HepG2 (cell line): Measurements from ENCODE around the gene PNMA6F. TPM values are rescaled to one million over a fixed set of nuclear protein-coding genes. Genes with fewer than 3 reads are reported as not detected.

ENCODE experiments used
- ATAC-seq: fragments of 200-7000 bp; cut with Tn5 transposase; 3 replicates; pipeline ENCODE4 v1.9.1; 2020; ENCODE audit warnings: mild to moderate bottlenecking, moderate library complexity
- Bru-seq: library from RNA; stranded (reverse); fragments of 400-500 nt; gene quantifications from one replicate; lab custom pipeline; 2021; lab: Mats Ljungman, UMichigan
- BruChase-seq, 2 experiments: library from RNA; stranded (reverse); fragments of 400-500 nt; gene quantifications; one replicate each; lab custom pipeline; 2021; lab: Mats Ljungman, UMichigan
- BruUV-seq: library from RNA; stranded (reverse); fragments of 400-500 nt; replicated peaks from 2 replicates; lab custom pipeline; 2021; lab: Mats Ljungman, UMichigan
- CTCF ChIA-PET: fragments of 300-600 bp; formaldehyde crosslinking; extraction: SDS; loops from one replicate; lab custom pipeline; 2021; ENCODE audit warnings: low total read pairs, inconsistent platforms, low intra/inter-chr PET ratio; lab: Yijun Ruan, JAX
- POLR2A ChIA-PET: fragments of 350-600 bp; sonication (Branson Sonifier 250); formaldehyde crosslinking; loops from one replicate; lab custom pipeline; 2020; ENCODE audit warnings: antibody characterized with exemption, inconsistent platforms; lab: Yijun Ruan, JAX
- DNase-seq: peaks from one replicate; pipeline ENCODE4 v3.0.0-alpha.2; 2015; ENCODE audit warnings: low spot score
- FAIRE-seq: peaks from 3 replicates; lab custom pipeline; 2011; peaks lifted over from hg19 to GRCh38; lab: Jason Lieb, UNC
- H2AFZ ChIP-seq: one replicate; pipeline ENCODE4 v1.6.1; 2011; ENCODE audit warnings: low read length, inconsistent platforms
- H3K27ac ChIP-seq: fragments of 300-600 bp; 3 replicates; pipeline ENCODE4 v1.8.0; 2011; ENCODE audit warnings: mixed run types, mild to moderate bottlenecking, mixed read lengths, low read length, inconsistent platforms; ENCODE audit not compliant: insufficient read depth; ENCODE audit errors: extremely low read length
- H3K27me3 ChIP-seq, 2 experiments: fragments of 200-600 bp in 1 of 2; 2 replicates in 1 of 2; 3 replicates in 1 of 2; pipeline versions ENCODE4 v1.6.0 to v1.8.0; 2011; ENCODE audit warnings: low read length in 2 of 2, mild to moderate bottlenecking in 2 of 2, moderate library complexity in 2 of 2, inconsistent platforms in 1 of 2; ENCODE audit not compliant: insufficient read depth in 2 of 2, control insufficient read depth in 1 of 2
- H3K36me3 ChIP-seq, 2 experiments: fragments of 200-600 bp in 1 of 2; replicated peaks in 1 of 2; 2 replicates in 1 of 2; 3 replicates in 1 of 2; pipeline versions ENCODE4 v1.5.1 to v1.8.0; 2011; ENCODE audit warnings: low read length in 2 of 2, inconsistent platforms in 1 of 2; ENCODE audit not compliant: insufficient read depth in 2 of 2, control insufficient read depth in 1 of 2
- H3K4me1 ChIP-seq: 2 replicates; pipeline ENCODE4 v1.5.1; 2012; ENCODE audit warnings: low read length, inconsistent platforms; ENCODE audit not compliant: insufficient read depth
- H3K4me2 ChIP-seq: 2 replicates; pipeline ENCODE4 v1.6.0; 2011; ENCODE audit warnings: low read depth, low read length, inconsistent platforms
- H3K4me3 ChIP-seq, 3 experiments: fragments of 200-600 bp in 1 of 3; sonication (generic), shearing (Covaris generic) in 1 of 3; replicated peaks in 1 of 3; 2 replicates each; pipeline ENCODE4 v1.5.1; 2011 to 2016; ENCODE audit warnings: low read length in 3 of 3, inconsistent platforms in 2 of 3, low read depth in 2 of 3, mild to moderate bottlenecking in 2 of 3, control low read depth in 1 of 3, mixed read lengths in 1 of 3; ENCODE audit not compliant: insufficient read depth in 1 of 3
- H3K79me2 ChIP-seq: one replicate; pipeline ENCODE4 v1.6.1; 2011; ENCODE audit warnings: low read length, inconsistent platforms; ENCODE audit not compliant: insufficient read depth
- H3K9ac ChIP-seq: 2 replicates; pipeline ENCODE4 v1.6.0; 2011; ENCODE audit warnings: mild to moderate bottlenecking, low read depth, low read length, inconsistent platforms; ENCODE audit not compliant: insufficient read depth
- H3K9me3 ChIP-seq: 2 replicates; pipeline ENCODE4 v1.5.1; 2012; ENCODE audit warnings: mild to moderate bottlenecking, low read length
- H4K20me1 ChIP-seq: 2 replicates; pipeline ENCODE4 v1.6.0; 2011; ENCODE audit warnings: inconsistent platforms, mild to moderate bottlenecking, low read length, moderate library complexity; ENCODE audit not compliant: insufficient read depth
- HNRNPH1 ChIP-seq: fragments of 200-400 bp; formaldehyde crosslinking; optimal IDR thresholded peaks from 2 replicates; pipeline ENCODE3; 2017; ENCODE audit warnings: mild to moderate bottlenecking, low read depth, low read length
- NCOR1 ChIP-seq: fragments of 200-600 bp; sonication (generic); IDR thresholded peaks from 2 replicates; pipeline ENCODE4 v1.7.0; 2017; ENCODE audit warnings: antibody characterized with exemption, low read length, borderline replicate concordance
- TBL1XR1 ChIP-seq: fragments of 150-350 bp; IDR thresholded peaks from 2 replicates; pipeline ENCODE4 v1.6.1; 2014; ENCODE audit warnings: borderline replicate concordance, low read length; ENCODE audit not compliant: partially characterized antibody
- ZNF432 ChIP-seq: sonication (generic); formaldehyde crosslinking; IDR thresholded peaks from 2 replicates; pipeline ENCODE4 v1.5.0; 2020; ENCODE audit warnings: missing genetic modification reagents, mild to moderate bottlenecking, borderline replicate concordance
- ZNF569 ChIP-seq: sonication (generic); formaldehyde crosslinking; IDR thresholded peaks from 2 replicates; pipeline ENCODE4 v1.5.0; 2020; ENCODE audit warnings: mild to moderate bottlenecking, missing genetic modification reagents, moderate library complexity, borderline replicate concordance
- ZNF710 ChIP-seq: sonication (generic); formaldehyde crosslinking; IDR thresholded peaks from 2 replicates; pipeline ENCODE4 v1.5.0; 2020; ENCODE audit warnings: mild to moderate bottlenecking, missing genetic modification reagents, borderline replicate concordance
- ZNF883 ChIP-seq: sonication (generic); formaldehyde crosslinking; IDR thresholded peaks from 2 replicates; pipeline ENCODE4 v1.5.1; 2020; ENCODE audit warnings: mild to moderate bottlenecking, missing genetic modification reagents; ENCODE audit errors: not compliant biosample characterization
- WGBS: methylation state at CpG from one replicate; pipeline ENCODE4 v1.1.6; 2017; ENCODE audit warnings: low lambda C conversion rate; 5-methylcytosine and 5-hydroxymethylcytosine counted together
- in situ Hi-C: cut with HindIII; loops from 2 replicates; pipeline ENCODE4 v1.10.0; 2017; ENCODE audit warnings: low pct_unique_long_range_greater_than_20kb; ENCODE audit not compliant: extremely low pct_ligation_motif_present
- intact Hi-C: fragments of 100-400 bp; cut with micrococcal nuclease; formaldehyde crosslinking; loops from one replicate; pipeline ENCODE4 v1.10.0; 2022; ENCODE audit not compliant: unreplicated experiment
- long read RNA-seq, 2 experiments: library from RNA in 1 of 2; library from polyadenylated mRNA in 1 of 2; stranded (forward) in 1 of 2; unstranded in 1 of 2; transcript quantifications; one replicate each; pipeline ENCODE4 v2.0.0, GENCODE V29; 2019 to 2022
- polyA minus RNA-seq, 3 experiments: library from RNA; depleted of rRNA, polyadenylated mRNA; stranded (reverse); fragments of >200 nt; gene quantifications; 2 replicates each; pipeline ENCODE4 v1.2.3, GENCODE V29; 2011; ENCODE audit warnings: low replicate concordance in 1 of 3
- polyA plus RNA-seq, 8 experiments: library from polyadenylated mRNA; depleted of rRNA in 3 of 8; stranded (reverse) in 7 of 8; unstranded in 1 of 8; fragments of >200 nt; fragmentation: Illumina TruSeq in 4 of 8; extraction: Trizol in 4 of 8; gene quantifications; 2 replicates each; pipeline versions ENCODE4 v1.2.1 to v1.2.3, GENCODE V29; 2011 to 2016; ENCODE audit warnings: low read depth in 4 of 8, missing spikeins in 1 of 8, mixed read lengths in 1 of 8; ENCODE audit not compliant: insufficient read depth in 1 of 8
- total RNA-seq, 5 experiments: library from RNA; depleted of rRNA; stranded (reverse); fragments of >200 nt; fragmentation: Illumina TruSeq; extraction: Trizol; gene quantifications; 2 replicates each; pipeline ENCODE4 v1.2.3, GENCODE V29; 2016; ENCODE audit warnings: low read depth in 1 of 5

The PNMA6F gene
- not detected in 2 replicates for total RNA-seq (2016; rRNA removed; fragmentation: Illumina TruSeq; extraction: Trizol)
- total RNA-seq (2016; cell fraction: cytosol; rRNA removed; fragmentation: Illumina TruSeq; extraction: Trizol; ENCODE audit: low read depth): not detected in 2 replicates
- not detected in 2 replicates for total RNA-seq (2016; cell fraction: insoluble cytoplasmic fraction; rRNA removed; fragmentation: Illumina TruSeq; extraction: Trizol)
- not detected in 2 replicates for total RNA-seq (2016; cell fraction: membrane; rRNA removed; fragmentation: Illumina TruSeq; extraction: Trizol)
- total RNA-seq (2016; cell fraction: nucleus; rRNA removed; fragmentation: Illumina TruSeq; extraction: Trizol): not detected in 2 replicates
- polyA plus RNA-seq (2011; rRNA removed): not detected in 2 replicates
- polyA plus RNA-seq (2011; cell fraction: cytosol; rRNA removed): not detected in 2 replicates
- polyA plus RNA-seq (2011; cell fraction: nucleus; rRNA removed): not detected in 2 replicates
- polyA plus RNA-seq (2012): not detected in 2 replicates
- polyA plus RNA-seq (2016; cell fraction: cytosol; fragmentation: Illumina TruSeq; extraction: Trizol; ENCODE audit: low read depth): not detected in 2 replicates
- not detected in 2 replicates for polyA plus RNA-seq (2016; cell fraction: insoluble cytoplasmic fraction; fragmentation: Illumina TruSeq; extraction: Trizol; ENCODE audit: low read depth)
- not detected in 2 replicates for polyA plus RNA-seq (2016; cell fraction: membrane; fragmentation: Illumina TruSeq; extraction: Trizol; ENCODE audit: low read depth)
- polyA plus RNA-seq (2016; cell fraction: nucleus; fragmentation: Illumina TruSeq; extraction: Trizol; ENCODE audit: insufficient read depth, low read depth): not detected in 2 replicates
- not detected in 2 replicates for polyA minus RNA-seq (2011; rRNA and poly(A)+ RNA removed; ENCODE audit: low replicate concordance)
- not detected in 2 replicates for polyA minus RNA-seq (2011; cell fraction: cytosol; rRNA and poly(A)+ RNA removed)
- not detected in 2 replicates for polyA minus RNA-seq (2011; cell fraction: nucleus; rRNA and poly(A)+ RNA removed)
- not detected for Bru-seq, nascent RNA
- not detected for BruChase-seq, experiment 1, labeled RNA remaining after a 6-hour chase
- BruChase-seq, experiment 2, labeled RNA remaining after a 2-hour chase: not detected
- long read RNA-seq, experiment 1: 0 reads
- long read RNA-seq, experiment 2: 0 reads

GRCh38 chrX:153321381-153322124 lies at the start of gene PNMA6F:
Gene PNMA6F (minus strand): TSS chrX:153321767. CDS start chrX:153320674, 1,093 bp downstream.
- Histone ChIP-seq H3K9me3 (no peaks in the 10 kb centered on the region), H3K9ac (no peak within 1 kb of the TSS), H4K20me1 (no peaks in the 10 kb centered on the region), H3K36me3 (no peaks in the 10 kb centered on the region), H3K27me3 (no peaks in the 10 kb centered on the region), H3K4me2 (no peak within 1 kb of the TSS), H3K79me2 (no peaks in the 10 kb centered on the region), H2AFZ (no peak within 1 kb of the TSS), H3K27ac (no peak within 1 kb of the TSS), H3K4me3 (no peak within 1 kb of the TSS), H3K4me1 (no peaks in the 10 kb centered on the region)
- FAIRE-seq (no peak), DNase-seq (no peak), ATAC-seq (no peak)
- BruUV-seq: no TSS peak
- intact Hi-C loops (no loop called here), in situ Hi-C loops (no loop called here)
- ChIA-PET CTCF (no interaction called here), POLR2A (no interaction called here)
- TF ChIP-seq TBL1XR1 (no peak), ZNF883 (CRISPR knock-in tag) (no peak), ZNF569 (CRISPR knock-in tag) (no peak), ZNF432 (CRISPR knock-in tag) (no peak), NCOR1 (no peak), ZNF710 (CRISPR knock-in tag) (no peak), HNRNPH1 (no peak)
- no CpG with 5 or more reads among the region's 36 CpGs for WGBS
